Heart left ventricle (tissue), 13 donors: Measurements from ENCODE around the gene SPEG.

Experiments
- CTCF ChIP-seq, 12 donors: fragments of 200-600 bp; sonication (generic) in 4 of 12; IDR thresholded peaks; one replicate each; pipeline versions ENCODE4 v1.5.0 to v1.8.0; 2018 to 2022; ENCODE audit warnings: antibody characterized with exemption in 12 of 12, mild to moderate bottlenecking in 5 of 12
- POLR2A ChIP-seq, 2 donors: fragments of 450-650 bp; IDR thresholded peaks; one replicate each; pipeline ENCODE4 v1.6.1; 2017; ENCODE audit warnings: antibody characterized with exemption in 2 of 2, mild to moderate bottlenecking in 2 of 2, moderate library complexity in 2 of 2
- donor health status: ischemic (EF 13 %, LVEDD 7.1; RV severe dilation, severe dysfunction).
- donor health status: DM: no; HTN: yes; CAD: no.
- donor health status: DM: no; HTN: no; CAD: no.
- donor health status: ischemic (EF 25% LVEDD 6.9; RV normal size, moderate dysfunction).
- donor health status: ischemic (EF 25% LVEDD 5.7; RV mildly dilated, moderate dysfunction).
- donor health status: ischemic (EF 35%, LVEDD 5.7; RV mildly dilated, moderate dysfunction).
- donor health status: nonischemic (EF 11% LVEDD 7.7; RV severe dilation, severe dysfunction).
- donor health status: DM: yes; HTN: yes; CAD: no.
- donor health status: PGD.
- donor health status: ischemic (EF 29% LVEDD 5.4; RV normal size, mild dysfunction).
- donor health status: nonischemic (EF 23%, LVEDD 6.1; RV moderate dilation, normal function).

DNA sequence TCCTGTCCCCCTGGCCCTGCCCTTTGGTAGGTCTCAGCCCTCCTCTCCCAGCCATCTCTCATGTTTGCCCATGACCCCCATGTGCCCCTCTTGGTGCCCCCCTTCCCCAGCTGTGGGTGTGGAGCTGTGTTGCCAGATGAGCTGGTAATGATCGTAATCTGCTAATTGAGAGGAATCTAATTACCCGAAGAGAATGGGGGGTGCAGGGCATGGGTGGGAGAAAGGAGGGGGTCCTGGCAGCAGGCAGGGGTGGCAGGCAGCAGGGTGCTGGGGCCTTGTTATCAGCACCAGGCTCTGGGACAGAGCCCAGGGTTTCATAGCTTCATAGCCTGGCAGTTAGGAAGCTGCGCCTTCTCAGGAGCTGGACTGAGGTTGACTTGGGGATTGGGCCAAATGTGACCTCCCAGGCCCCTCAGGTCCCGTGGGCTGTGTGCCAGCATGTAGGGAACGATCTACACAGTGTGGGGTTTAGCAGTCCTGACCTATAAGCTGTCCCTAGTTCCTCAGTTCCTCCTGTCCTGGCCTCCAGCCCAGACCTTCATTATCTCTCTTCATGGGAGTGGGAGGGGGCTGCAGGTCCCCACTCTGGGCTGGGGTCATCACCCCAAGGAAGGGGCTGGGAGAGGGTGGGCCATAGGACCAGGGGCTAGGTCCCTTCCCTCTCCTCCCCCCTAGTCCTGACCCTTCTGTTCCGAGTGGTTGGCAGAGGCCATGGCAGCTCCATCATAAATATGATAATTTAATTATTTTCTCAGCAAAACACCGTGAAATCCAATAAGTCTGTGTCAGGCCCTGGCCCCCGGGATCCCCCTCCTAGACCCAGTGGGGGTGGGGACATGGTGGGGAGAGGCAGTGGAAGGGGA, 73.2 kb downstream of the SPEG start:
- TF ChIP-seq POLR2A (IDR thresholded peaks at IDR 0.05) (no peak), CTCF (IDR thresholded peaks at IDR 0.05) (no peak)
